OCI-LY3 (cell line): Measurements from ENCODE around the gene NINL.

Experiments used
- H2AFZ ChIP-seq: fragments of 200-600, 300-600 bp; shearing (Covaris generic); 2 replicates; pipeline ENCODE4 v1.6.0; 2014; ENCODE audit warnings: antibody characterized with exemption, low read depth, low read length
- H3K27ac ChIP-seq: fragments of 200-600, 300-600 bp; sonication (generic); 2 replicates; pipeline ENCODE4 v1.5.1; 2014; ENCODE audit warnings: mild to moderate bottlenecking, low read length, moderate library complexity, mixed read lengths
- H3K27me3 ChIP-seq: fragments of 200-600, 300-600 bp; sonication (generic); 2 replicates; pipeline ENCODE4 v1.6.1; 2014; ENCODE audit warnings: low read depth, low read length, mixed read lengths
- H3K36me3 ChIP-seq: fragments of 200-600, 300-600 bp; sonication (generic); replicated peaks from 2 replicates; pipeline ENCODE3; 2014; ENCODE audit warnings: low read depth, low read length, mixed read lengths
- H3K4me1 ChIP-seq: fragments of 300-600, 200-600 bp; sonication (generic); 2 replicates; pipeline ENCODE4 v1.6.1; 2014; ENCODE audit warnings: low read length, mixed read lengths
- H3K4me2 ChIP-seq: fragments of 200-600, 300-600 bp; sonication (generic); 2 replicates; pipeline ENCODE4 v1.6.1; 2014; ENCODE audit warnings: low read length, mixed read lengths
- H3K4me3 ChIP-seq: fragments of 300-600, 200-600 bp; sonication (generic); 2 replicates; pipeline ENCODE4 v1.5.1; 2014; ENCODE audit warnings: antibody characterized with exemption, mild to moderate bottlenecking, low read length, moderate library complexity
- H3K79me2 ChIP-seq: fragments of 300-600, 200-600 bp; shearing (Covaris generic); 2 replicates; pipeline ENCODE4 v1.6.1; 2014; ENCODE audit warnings: mild to moderate bottlenecking, low read length, mixed read lengths
- H3K9ac ChIP-seq: fragments of 300-600, 200-600 bp; shearing (Covaris generic); 2 replicates; pipeline ENCODE4 v1.6.0; 2014; ENCODE audit warnings: mild to moderate bottlenecking, low read length, moderate library complexity
- H3K9me3 ChIP-seq: fragments of 200-600, 300-600 bp; shearing (Covaris generic); 2 replicates; pipeline ENCODE4 v1.6.1; 2014; ENCODE audit warnings: low read length, mixed read lengths; ENCODE audit not compliant: insufficient read depth
- H4K20me1 ChIP-seq: fragments of 200-600, 300-600 bp; sonication (generic); 2 replicates; pipeline ENCODE4 v1.6.1; 2016; ENCODE audit warnings: low read length, mixed read lengths; ENCODE audit not compliant: insufficient read depth
- EZH2phosphoT487 ChIP-seq: fragments of 200-600 bp; shearing (Covaris generic); IDR thresholded peaks from 2 replicates; pipeline ENCODE4 v1.6.1; 2018; ENCODE audit warnings: antibody characterized with exemption, mixed run types, low read depth
- TF ChIP-seq, protein P1 (sequence below): fragments of 200-600, 300-600 bp; sonication (generic); IDR thresholded peaks from 2 replicates; pipeline ENCODE4 v1.5.1; 2014; ENCODE audit warnings: antibody characterized with exemption, low read length, low read depth

NINL gene

DNA sequence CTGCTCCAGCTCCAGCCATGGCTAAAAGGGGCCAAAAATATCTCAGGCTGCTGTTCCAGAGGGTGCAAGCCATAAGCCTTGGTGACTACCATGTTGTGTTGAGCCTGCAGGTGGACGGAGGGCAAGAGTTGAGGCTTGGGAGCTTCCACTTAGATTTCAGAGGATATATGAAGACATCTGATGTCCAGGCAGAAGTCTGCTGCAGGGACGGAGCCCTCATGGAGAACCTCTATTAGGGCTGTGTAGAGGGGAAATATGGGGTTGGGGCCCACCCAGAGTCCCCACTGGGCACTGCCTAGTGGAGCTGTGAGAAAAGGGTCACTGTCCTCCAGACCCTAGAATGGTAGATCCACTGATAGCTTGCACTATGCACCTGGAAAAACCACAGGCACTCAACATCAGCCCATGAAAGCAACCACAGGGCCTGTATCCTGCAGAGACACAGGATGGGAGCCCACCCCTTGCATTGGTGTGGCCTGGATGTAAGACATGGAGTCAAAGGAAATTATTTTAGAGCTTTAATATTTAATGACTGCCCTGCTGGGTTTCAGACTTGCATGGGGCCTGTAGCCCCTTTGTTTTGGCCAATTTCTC, 70.5 kb downstream of the NINL start:
- Histone ChIP-seq H4K20me1 (no peaks in the 10 kb centered on the region), H3K4me3 (no peak overlapping the region), H3K27ac (no peak overlapping the region), H3K79me2 (no peaks in the 10 kb centered on the region), H3K4me2 (no peak overlapping the region), H3K36me3 (no peaks in the 10 kb centered on the region), H3K27me3 (no peaks in the 10 kb centered on the region), H2AFZ (no peak overlapping the region), H3K9me3 (peaks cover 19% of the 10 kb centered on the region; the same call in 1 of the 2 replicates), H3K9ac (no peak overlapping the region), H3K4me1 (peaks cover 20% of the 10 kb centered on the region)
- TF ChIP-seq EZH2phosphoT487, result no peak
- TF ChIP-seq, protein P1, sequence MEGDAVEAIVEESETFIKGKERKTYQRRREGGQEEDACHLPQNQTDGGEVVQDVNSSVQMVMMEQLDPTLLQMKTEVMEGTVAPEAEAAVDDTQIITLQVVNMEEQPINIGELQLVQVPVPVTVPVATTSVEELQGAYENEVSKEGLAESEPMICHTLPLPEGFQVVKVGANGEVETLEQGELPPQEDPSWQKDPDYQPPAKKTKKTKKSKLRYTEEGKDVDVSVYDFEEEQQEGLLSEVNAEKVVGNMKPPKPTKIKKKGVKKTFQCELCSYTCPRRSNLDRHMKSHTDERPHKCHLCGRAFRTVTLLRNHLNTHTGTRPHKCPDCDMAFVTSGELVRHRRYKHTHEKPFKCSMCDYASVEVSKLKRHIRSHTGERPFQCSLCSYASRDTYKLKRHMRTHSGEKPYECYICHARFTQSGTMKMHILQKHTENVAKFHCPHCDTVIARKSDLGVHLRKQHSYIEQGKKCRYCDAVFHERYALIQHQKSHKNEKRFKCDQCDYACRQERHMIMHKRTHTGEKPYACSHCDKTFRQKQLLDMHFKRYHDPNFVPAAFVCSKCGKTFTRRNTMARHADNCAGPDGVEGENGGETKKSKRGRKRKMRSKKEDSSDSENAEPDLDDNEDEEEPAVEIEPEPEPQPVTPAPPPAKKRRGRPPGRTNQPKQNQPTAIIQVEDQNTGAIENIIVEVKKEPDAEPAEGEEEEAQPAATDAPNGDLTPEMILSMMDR, result no peak

DNA sequence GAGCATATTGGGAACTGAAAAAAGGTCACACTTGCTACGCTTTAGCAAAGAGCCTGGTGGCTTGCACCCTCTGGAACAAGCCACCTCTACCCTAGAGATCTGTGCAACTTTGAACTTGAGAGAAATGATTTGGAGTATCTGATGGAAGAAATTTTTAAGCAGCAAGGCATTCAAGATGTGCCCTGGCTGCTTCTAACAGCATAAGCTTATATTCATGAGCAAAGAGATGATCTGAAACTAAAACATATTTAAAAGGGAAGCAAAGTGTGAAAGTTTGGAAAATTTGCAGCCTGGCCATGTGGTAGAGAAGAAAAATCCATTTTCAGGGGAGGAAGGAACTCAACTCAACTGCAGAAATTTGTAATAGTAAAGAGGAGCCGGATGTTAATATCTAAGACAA, 71.1 kb downstream of the NINL start:
- Histone ChIP-seq H4K20me1 (no peaks in the 10 kb centered on the region), H3K9me3 (peaks cover 19% of the 10 kb centered on the region; the same call in 1 of the 2 replicates), H3K4me2 (no peak overlapping the region), H3K4me1 (peaks cover 20% of the 10 kb centered on the region), H2AFZ (no peak overlapping the region), H3K36me3 (no peaks in the 10 kb centered on the region), H3K4me3 (no peak overlapping the region), H3K27ac (no peak overlapping the region), H3K79me2 (no peaks in the 10 kb centered on the region), H3K27me3 (no peaks in the 10 kb centered on the region), H3K9ac (no peak overlapping the region)
- TF ChIP-seq, protein P1, result no peak
- no peak for TF ChIP-seq EZH2phosphoT487

DNA sequence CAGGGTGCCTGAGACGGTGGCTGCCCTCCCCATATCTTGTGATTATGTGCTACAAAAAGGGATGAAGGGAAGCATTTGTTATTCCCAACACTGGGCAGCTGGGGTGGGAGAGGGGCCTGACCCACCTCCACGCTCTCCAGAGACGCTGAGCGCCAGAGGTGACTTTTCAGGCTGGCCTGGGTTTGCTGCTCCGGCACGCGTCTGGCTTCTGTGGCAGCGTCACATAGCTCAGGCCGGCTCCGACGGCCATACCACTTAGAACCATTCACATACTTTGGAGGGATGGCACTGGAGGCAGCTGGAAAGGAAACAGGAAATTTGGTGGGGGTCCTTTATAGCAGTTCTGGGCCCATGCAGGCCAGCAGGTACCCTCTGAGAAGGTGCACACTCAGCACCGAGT, 72.6 kb downstream of the NINL start:
- Histone ChIP-seq H3K79me2 (no peaks in the 10 kb centered on the region), H4K20me1 (no peaks in the 10 kb centered on the region), H3K27me3 (no peaks in the 10 kb centered on the region), H3K4me3 (no peak overlapping the region), H3K9me3 (peaks cover 19% of the 10 kb centered on the region; the same call in 1 of the 2 replicates), H3K9ac (no peak overlapping the region), H2AFZ (no peak overlapping the region), H3K4me2 (no peak overlapping the region), H3K36me3 (no peaks in the 10 kb centered on the region), H3K4me1 (peaks cover 6% of the 10 kb centered on the region; the same call in 1 of the 2 replicates), H3K27ac (no peak overlapping the region)
- no peak for TF ChIP-seq EZH2phosphoT487
- TF ChIP-seq, protein P1, result no peak

DNA sequence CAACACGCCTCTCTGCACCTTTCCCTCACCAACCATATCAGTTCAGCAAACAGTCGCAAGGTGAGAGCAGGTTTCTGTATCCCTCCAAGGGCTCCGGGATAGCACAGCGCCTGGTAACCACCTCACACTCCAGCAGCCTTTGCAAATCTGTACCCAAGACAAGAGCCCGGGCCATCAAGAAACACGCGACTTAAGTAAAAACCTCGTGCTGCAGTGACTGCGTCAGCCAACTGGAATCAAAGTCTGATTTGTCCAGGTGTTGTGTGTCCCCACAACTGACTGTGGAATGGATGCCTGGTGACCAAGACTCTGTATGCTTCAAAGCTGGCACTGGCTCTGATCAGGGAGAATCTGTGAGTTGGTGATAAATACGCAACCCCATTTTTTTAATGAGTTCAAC, 74.1 kb downstream of the NINL start:
- Histone ChIP-seq H3K4me2 (no peak overlapping the region), H3K4me1 (peaks cover 6% of the 10 kb centered on the region; the same call in 1 of the 2 replicates), H4K20me1 (no peaks in the 10 kb centered on the region), H3K36me3 (no peaks in the 10 kb centered on the region), H2AFZ (no peak overlapping the region), H3K79me2 (no peaks in the 10 kb centered on the region), H3K9ac (no peak overlapping the region), H3K27me3 (no peaks in the 10 kb centered on the region), H3K4me3 (no peak overlapping the region), H3K27ac (no peak overlapping the region), H3K9me3 (peaks cover 19% of the 10 kb centered on the region; the same call in 1 of the 2 replicates)
- TF ChIP-seq, protein P1, result no peak
- TF ChIP-seq EZH2phosphoT487, result no peak
